ENCODE data around the gene MANEAL.

Gene MANEAL

DNA sequence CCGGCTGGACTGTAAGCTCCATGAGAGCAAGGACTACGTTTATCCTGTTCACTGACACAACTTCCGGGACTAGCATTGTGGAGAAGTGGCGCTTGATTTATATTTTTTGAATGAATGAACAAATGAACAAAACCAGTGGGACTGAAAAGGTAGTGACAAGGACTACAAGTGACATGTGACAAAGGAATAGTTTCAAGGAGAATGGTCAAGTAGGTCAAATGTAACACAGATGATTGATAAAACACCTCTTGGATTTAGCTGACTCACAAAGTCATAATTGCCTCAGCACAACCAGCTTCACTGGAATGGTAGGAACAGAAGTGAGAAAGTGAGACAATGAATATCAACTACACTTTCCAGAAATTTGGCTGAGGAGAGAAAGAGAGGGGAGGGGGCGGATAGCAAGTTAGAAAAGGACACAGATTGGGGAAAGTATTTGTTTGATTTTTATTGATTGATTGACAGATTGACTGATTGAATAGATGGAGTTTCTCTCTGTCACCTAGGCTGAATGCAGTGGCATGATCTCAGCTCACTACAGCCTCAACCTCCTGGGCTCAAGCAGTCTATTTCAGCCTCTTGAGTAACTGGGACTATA lies 51.5 kb downstream of the MANEAL start:
- Histone ChIP-seq H3K4me1 (ENCODE audit: control insufficient read depth, insufficient read depth, low read length) (no peaks in the 10 kb centered on the region), H3K36me3 (ENCODE audit: control insufficient read depth, insufficient read depth, low read length) (no peaks in the 10 kb centered on the region), H3K27ac (ENCODE audit: low read depth, low read length) (no peak overlapping the region), H3K27me3 (ENCODE audit: control insufficient read depth, insufficient read depth, low read length) (no peaks in the 10 kb centered on the region), H3K9ac (ENCODE audit: low read length) (no peak overlapping the region), H3K4me3 (ENCODE audit: low read length) (no peak overlapping the region)

DNA sequence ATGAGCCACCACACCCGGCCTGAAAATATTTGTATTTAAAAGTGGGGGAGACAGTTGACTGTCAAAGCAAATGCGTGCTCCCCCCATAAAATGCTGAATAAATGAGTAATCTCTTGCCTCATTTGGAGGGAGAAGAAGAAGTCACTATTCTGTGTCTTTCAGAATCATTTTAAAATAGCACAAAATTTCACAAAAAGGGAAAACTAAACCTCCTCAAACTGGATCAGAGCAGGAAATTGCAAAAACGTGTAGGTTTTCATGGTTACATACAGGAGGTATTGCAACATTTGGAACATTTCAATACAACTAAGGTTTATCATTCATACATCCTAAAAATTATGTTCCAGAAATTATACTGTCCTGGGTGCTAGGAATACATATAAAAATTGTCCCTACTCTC lies 52.1 kb downstream of the MANEAL start:
- no peaks in the 10 kb centered on the region for H3K36me3 ChIP-seq (ENCODE audit: control insufficient read depth, insufficient read depth, low read length)
- H3K9ac ChIP-seq (ENCODE audit: low read length), result no peak overlapping the region
- no peaks in the 10 kb centered on the region for H3K4me1 ChIP-seq (ENCODE audit: control insufficient read depth, insufficient read depth, low read length)
- H3K27me3 ChIP-seq (ENCODE audit: control insufficient read depth, insufficient read depth, low read length), result no peaks in the 10 kb centered on the region
- no peak overlapping the region for H3K4me3 ChIP-seq (ENCODE audit: low read length)
- H3K27ac ChIP-seq (ENCODE audit: low read depth, low read length), result no peak overlapping the region

DNA sequence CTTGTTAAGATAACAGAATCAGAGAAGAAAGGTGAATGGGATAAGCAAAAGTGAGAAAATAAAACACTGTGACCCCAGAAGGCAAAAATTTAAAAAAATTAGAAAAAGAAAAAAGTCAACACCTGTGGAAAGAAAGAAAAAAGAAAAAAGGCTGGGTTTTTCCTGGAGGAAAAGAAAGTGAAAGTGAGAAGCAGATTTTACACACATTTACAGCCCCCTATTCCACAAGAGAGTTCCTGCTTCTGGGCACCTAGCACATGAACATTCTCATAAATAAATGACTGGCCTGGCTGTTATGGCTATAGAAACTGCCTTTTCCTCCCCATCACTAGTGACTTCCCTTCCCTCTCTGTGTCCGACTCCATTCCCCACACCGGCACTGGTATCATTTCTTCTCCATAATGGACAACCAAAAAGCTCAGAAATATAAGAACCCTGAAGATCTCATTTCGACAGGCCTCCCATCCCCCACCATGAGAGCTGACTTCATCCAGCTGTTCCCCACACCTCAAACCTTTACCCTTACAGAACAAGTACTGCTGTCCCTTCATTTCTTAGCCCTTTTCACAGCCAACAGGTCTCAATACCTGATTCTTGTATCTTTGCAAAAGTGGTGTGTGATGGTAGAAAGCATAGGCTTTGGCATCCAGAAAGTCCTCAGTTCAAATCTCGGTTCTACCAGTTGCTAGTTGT lies 53.1 kb downstream of the MANEAL start:
- Histone ChIP-seq H3K27ac (ENCODE audit: low read depth, low read length) (no peak overlapping the region), H3K36me3 (ENCODE audit: control insufficient read depth, insufficient read depth, low read length) (no peaks in the 10 kb centered on the region), H3K4me3 (ENCODE audit: low read length) (no peak overlapping the region), H3K9ac (ENCODE audit: low read length) (no peak overlapping the region), H3K4me1 (ENCODE audit: control insufficient read depth, insufficient read depth, low read length) (no peaks in the 10 kb centered on the region), H3K27me3 (ENCODE audit: control insufficient read depth, insufficient read depth, low read length) (no peaks in the 10 kb centered on the region)

DNA sequence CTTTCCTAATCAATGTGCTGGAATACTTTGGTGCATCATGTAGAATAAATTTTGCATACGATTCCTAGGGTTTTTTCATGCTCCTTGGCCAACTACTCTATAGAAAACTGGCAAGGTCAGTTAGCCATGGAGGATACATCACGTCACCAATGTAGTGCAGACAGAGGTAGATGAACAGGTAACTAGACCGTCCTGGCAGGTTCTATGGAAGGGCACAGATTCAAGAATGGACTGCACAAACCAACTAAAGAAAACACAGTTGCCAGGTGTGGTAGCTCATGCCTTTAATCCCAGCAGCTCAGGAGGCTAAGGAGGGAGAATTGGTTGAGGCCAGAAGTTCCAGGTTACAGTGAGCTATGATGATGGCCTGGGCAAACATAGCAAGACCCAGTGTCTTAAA lies 55.8 kb downstream of the MANEAL start:
- H3K4me1 ChIP-seq (ENCODE audit: control insufficient read depth, insufficient read depth, low read length), result no peaks in the 10 kb centered on the region
- H3K4me3 ChIP-seq (ENCODE audit: low read length), result no peak overlapping the region
- no peak overlapping the region for H3K27ac ChIP-seq (ENCODE audit: low read depth, low read length)

DNA sequence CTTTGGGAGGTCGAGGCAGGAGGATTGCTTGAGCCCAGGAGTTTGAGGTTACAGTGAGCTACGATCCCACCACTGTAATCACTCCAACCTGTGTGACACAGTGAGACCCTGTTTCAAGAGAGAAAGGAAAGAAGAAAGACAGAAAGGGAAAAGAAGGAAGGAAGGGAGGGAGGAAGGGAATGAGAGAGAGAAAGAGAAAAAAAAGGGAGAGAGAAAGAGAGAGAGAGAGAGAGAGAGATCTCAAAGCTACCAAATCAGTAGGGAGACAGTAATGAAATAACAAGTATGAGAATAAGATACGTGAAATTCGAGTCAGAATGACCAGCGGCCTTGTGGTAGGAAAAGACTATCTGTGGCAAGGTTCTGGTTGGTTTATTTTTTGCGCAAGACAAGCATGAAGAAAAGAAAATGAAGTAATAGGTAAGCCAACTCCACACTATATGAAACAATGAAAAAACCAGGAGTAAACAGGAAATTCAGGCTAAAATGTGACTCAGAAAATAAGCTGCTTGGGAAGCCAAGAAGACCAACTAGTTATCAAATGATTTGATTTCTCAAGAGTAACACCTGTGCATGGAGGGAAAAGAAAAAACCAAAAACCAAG lies 56.8 kb downstream of the MANEAL start:
- Histone ChIP-seq H3K4me3 (ENCODE audit: low read length) (no peak overlapping the region), H3K36me3 (ENCODE audit: control insufficient read depth, insufficient read depth, low read length) (no peaks in the 10 kb centered on the region), H3K27me3 (ENCODE audit: control insufficient read depth, insufficient read depth, low read length) (no peaks in the 10 kb centered on the region), H3K4me1 (ENCODE audit: control insufficient read depth, insufficient read depth, low read length) (no peaks in the 10 kb centered on the region), H3K9ac (ENCODE audit: low read length) (no peak overlapping the region), H3K27ac (ENCODE audit: low read depth, low read length) (no peak overlapping the region)

More for the DNA sequence above, 55.8 kb downstream of the MANEAL start:
- no peaks in the 10 kb centered on the region for H3K27me3 ChIP-seq (ENCODE audit: control insufficient read depth, insufficient read depth, low read length)
- no peak overlapping the region for H3K9ac ChIP-seq (ENCODE audit: low read length)
- no peaks in the 10 kb centered on the region for H3K36me3 ChIP-seq (ENCODE audit: control insufficient read depth, insufficient read depth, low read length)

Data from rectal smooth muscle tissue (tissue), 1 donor.